H1 (cell line): ENCODE measurements around the gene ARHGEF10L. TPM values are rescaled to one million over a fixed set of nuclear protein-coding genes. Genes with fewer than 3 reads are reported as not detected.
A peak's percentile ranks its signal among the peaks of the same experiment; 100 is the strongest.

ENCODE experiments used
- CTCF ChIA-PET: fragments of 300-600 bp; sonication (Branson Sonifier 250); formaldehyde crosslinking; loops from one replicate; lab custom pipeline; 2021; ENCODE audit not compliant: partially characterized antibody; lab: Charles Lee
- POLR2A ChIA-PET: fragments of 300-600 bp; sonication (Branson Sonifier 250); formaldehyde crosslinking; loops from one replicate; lab custom pipeline; 2021; ENCODE audit warnings: inconsistent platforms; ENCODE audit not compliant: partially characterized antibody; lab: Charles Lee
- DNase-seq, 2 experiments: peaks; one replicate each; pipeline versions ENCODE4 v3.0.0 to v3.0.0-alpha.2; 2010 to 2022; ENCODE audit warnings: low spot score in 2 of 2, low read depth in 1 of 2, mixed read lengths in 1 of 2
- FAIRE-seq: peaks from 2 replicates; lab custom pipeline; 2011; peaks lifted over from hg19 to GRCh38; lab: Jason Lieb, UNC
- H2AFZ ChIP-seq: 2 replicates; pipeline ENCODE4 v1.8.1; 2012; ENCODE audit warnings: low read length, inconsistent platforms
- H2AK5ac ChIP-seq: 2 replicates; pipeline ENCODE4 v1.6.1; 2013; ENCODE audit warnings: low read depth, low read length
- H2BK120ac ChIP-seq: replicated peaks from 2 replicates; pipeline ENCODE3; 2013; ENCODE audit warnings: low read depth, low read length, inconsistent platforms
- H2BK12ac ChIP-seq: 2 replicates; pipeline ENCODE4 v1.6.1; 2013; ENCODE audit warnings: low read depth, low read length
- H2BK15ac ChIP-seq: 2 replicates; pipeline ENCODE4 v1.6.1; 2013; ENCODE audit warnings: low read length
- H2BK20ac ChIP-seq: 2 replicates; pipeline ENCODE4 v1.6.1; 2013; ENCODE audit warnings: low read length
- H2BK5ac ChIP-seq: 2 replicates; pipeline ENCODE4 v1.6.1; 2013; ENCODE audit warnings: low read depth, low read length
- H3K14ac ChIP-seq: 2 replicates; pipeline ENCODE4 v1.6.1; 2013; ENCODE audit warnings: inconsistent platforms; ENCODE audit not compliant: insufficient read length
- H3K18ac ChIP-seq: 2 replicates; pipeline ENCODE4 v1.6.1; 2013; ENCODE audit warnings: low read length; ENCODE audit errors: extremely low read depth
- H3K23ac ChIP-seq: 2 replicates; pipeline ENCODE4 v1.6.1; 2013; ENCODE audit warnings: inconsistent platforms; ENCODE audit not compliant: insufficient read length
- H3K23me2 ChIP-seq: 2 replicates; pipeline ENCODE4 v1.6.1; 2013; ENCODE audit warnings: low read depth, low read length
- H3K27ac ChIP-seq: 2 replicates; pipeline ENCODE4 v1.6.1; 2011; ENCODE audit warnings: low read depth, low read length, inconsistent platforms
- H3K27me3 ChIP-seq, 4 experiments: replicated peaks in 1 of 4; 1 replicate in 1 of 4; 2 replicates in 3 of 4; pipeline versions ENCODE4 v1.6.1 to v1.8.1; 2011 to 2013; ENCODE audit warnings: low read length in 3 of 4, mild to moderate bottlenecking in 3 of 4, inconsistent platforms in 2 of 4, mixed read lengths in 2 of 4, moderate library complexity in 1 of 4; ENCODE audit not compliant: control insufficient read depth in 3 of 4, insufficient read depth in 3 of 4; ENCODE audit errors: extremely low read depth in 1 of 4
- H3K36me3 ChIP-seq, 4 experiments: 2 replicates each; pipeline versions ENCODE4 v1.6.1 to v1.8.1; 2011 to 2013; ENCODE audit warnings: mild to moderate bottlenecking in 4 of 4, low read length in 3 of 4, moderate library complexity in 2 of 4, control low read depth in 1 of 4, inconsistent platforms in 1 of 4; ENCODE audit not compliant: insufficient read depth in 4 of 4, control insufficient read depth in 2 of 4
- H3K4ac ChIP-seq: replicated peaks from 2 replicates; pipeline ENCODE3; 2013; ENCODE audit warnings: low read length, low read depth, mixed read lengths, inconsistent platforms; ENCODE audit not compliant: insufficient read length
- H3K4me1 ChIP-seq, 4 experiments: replicated peaks in 1 of 4; 1 replicate in 1 of 4; 2 replicates in 3 of 4; pipeline versions ENCODE4 v1.6.1 to v1.8.1; 2011 to 2013; ENCODE audit warnings: low read length in 3 of 4, inconsistent platforms in 2 of 4, mixed read lengths in 1 of 4; ENCODE audit not compliant: insufficient read depth in 4 of 4, control insufficient read depth in 3 of 4
- H3K4me2 ChIP-seq, 2 experiments: 2 replicates each; pipeline versions ENCODE4 v1.6.1 to v1.8.1; 2011 to 2013; ENCODE audit warnings: low read depth in 2 of 2, low read length in 2 of 2, control low read depth in 1 of 2, inconsistent platforms in 1 of 2, mild to moderate bottlenecking in 1 of 2; ENCODE audit not compliant: insufficient read depth in 1 of 2
- H3K4me3 ChIP-seq, 4 experiments: fragments of 200-600, 300-600 bp in 1 of 4; sonication (generic), shearing (Covaris generic), sonication (Bioruptor Twin) in 1 of 4; 2 replicates each; pipeline versions ENCODE4 v1.5.1 to v1.8.1; 2011 to 2016; ENCODE audit warnings: low read length in 4 of 4, low read depth in 3 of 4, control low read depth in 2 of 4, inconsistent platforms in 2 of 4, mild to moderate bottlenecking in 2 of 4, mixed read lengths in 1 of 4, moderate library complexity in 1 of 4; ENCODE audit not compliant: insufficient read depth in 2 of 4; ENCODE audit errors: extremely low read depth in 1 of 4
- H3K56ac ChIP-seq: replicated peaks from 2 replicates; pipeline ENCODE3; 2013; ENCODE audit warnings: low read depth, mild to moderate bottlenecking, mixed read lengths, low read length, inconsistent platforms; ENCODE audit not compliant: insufficient read length
- H3K79me1 ChIP-seq: 2 replicates; pipeline ENCODE4 v1.6.1; 2013; ENCODE audit warnings: low read depth, low read length, control low read depth
- H3K79me2 ChIP-seq, 2 experiments: 2 replicates each; pipeline versions ENCODE4 v1.6.1 to v1.8.1; 2012 to 2013; ENCODE audit warnings: low read length in 2 of 2, mild to moderate bottlenecking in 2 of 2, inconsistent platforms in 1 of 2; ENCODE audit not compliant: insufficient read depth in 2 of 2, control insufficient read depth in 1 of 2
- H3K9ac ChIP-seq, 4 experiments: replicated peaks in 1 of 4; 1 replicate in 1 of 4; 2 replicates in 3 of 4; pipeline versions ENCODE4 v1.6.1 to v1.8.1; 2011 to 2013; ENCODE audit warnings: low read depth in 3 of 4, low read length in 3 of 4, control low read depth in 2 of 4, mild to moderate bottlenecking in 2 of 4, moderate library complexity in 2 of 4, inconsistent platforms in 1 of 4; ENCODE audit errors: extremely low read depth in 1 of 4
- H3K9me3 ChIP-seq, 2 experiments: 2 replicates each; pipeline versions ENCODE4 v1.6.1 to v1.8.1; 2012 to 2013; ENCODE audit warnings: mild to moderate bottlenecking in 2 of 2, moderate library complexity in 2 of 2, control low read depth in 1 of 2, inconsistent platforms in 1 of 2, low read depth in 1 of 2, low read length in 1 of 2, mixed read lengths in 1 of 2; ENCODE audit not compliant: insufficient read depth in 2 of 2
- H4K20me1 ChIP-seq, 2 experiments: replicated peaks in 1 of 2; 2 replicates each; pipeline versions ENCODE3 to v1.8.1; 2011 to 2013; ENCODE audit warnings: inconsistent platforms in 2 of 2, low read length in 2 of 2, mild to moderate bottlenecking in 1 of 2; ENCODE audit not compliant: insufficient read depth in 2 of 2, control insufficient read depth in 1 of 2
- H4K5ac ChIP-seq: 2 replicates; pipeline ENCODE4 v1.6.1; 2013; ENCODE audit warnings: low read length, low read depth, mixed read lengths, inconsistent platforms; ENCODE audit not compliant: insufficient read length
- H4K8ac ChIP-seq: 2 replicates; pipeline ENCODE4 v1.8.0; 2013; ENCODE audit warnings: mild to moderate bottlenecking, moderate library complexity, low read length, inconsistent platforms; ENCODE audit not compliant: insufficient read depth; ENCODE audit errors: extremely low read depth
- H4K91ac ChIP-seq: replicated peaks from 2 replicates; pipeline ENCODE3; 2013; ENCODE audit warnings: low read length, mixed read lengths, inconsistent platforms; ENCODE audit not compliant: insufficient read length
- EP300 ChIP-seq, 2 experiments: IDR thresholded peaks; 1 replicate in 1 of 2; 2 replicates in 1 of 2; pipeline ENCODE4 v1.6.1; 2011 to 2012; ENCODE audit warnings: low read depth in 2 of 2, low read length in 2 of 2, mild to moderate bottlenecking in 2 of 2, borderline replicate concordance in 1 of 2, inconsistent platforms in 1 of 2, moderate library complexity in 1 of 2
- MAFK ChIP-seq: IDR thresholded peaks from 2 replicates; pipeline ENCODE4 v1.6.1; 2012; ENCODE audit warnings: low read depth, mild to moderate bottlenecking, improper control_type of control experiment, low read length
- TBP ChIP-seq: IDR thresholded peaks from 2 replicates; pipeline ENCODE4 v1.6.1; 2011; ENCODE audit warnings: low read depth, low read length, improper control_type of control experiment
- WGBS, 2 experiments: shearing (Covaris generic) in 1 of 2; methylation state at CpG; one replicate each; pipeline versions ENCODE4 v1.1.6 to v1.1.7; 2013 to 2015; ENCODE audit warnings: low lambda C conversion rate in 2 of 2, mixed read lengths in 2 of 2, inconsistent platforms in 1 of 2, low coverage in 1 of 2, missing lambda C conversion rate in 1 of 2; ENCODE audit not compliant: insufficient replicate concordance in 2 of 2, insufficient coverage in 1 of 2, insufficient read length in 1 of 2; ENCODE audit errors: extremely low coverage in 1 of 2, missing lambda C conversion rate in 1 of 2; 5-methylcytosine and 5-hydroxymethylcytosine counted together
- polyA plus RNA-seq, 7 experiments: library from polyadenylated mRNA; depleted of rRNA in 3 of 7; stranded (reverse) in 5 of 7; unstranded in 2 of 7; fragments of >200 nt in 5 of 7; fragments of 200-250 nt in 2 of 7; gene quantifications; 1 replicate in 5 of 7; 2 replicates in 1 of 7; 4 replicates in 1 of 7; pipeline versions ENCODE4 v1.2.1 to v1.2.3, GENCODE V29; 2011 to 2013; ENCODE audit warnings: missing spikeins in 2 of 7, mixed read lengths in 2 of 7
- total RNA-seq: library from RNA; stranded (reverse); fragmentation: NEBNext Ultra II Directional; extraction: Animal tissue kit (Norgen Biotek cat#: 25700); gene quantifications from 2 replicates; pipeline ENCODE4 v1.2.1, GENCODE V29; 2021

Gene ARHGEF10L
- total and polyA plus RNA-seq, 2 of the 8 experiments (the other 6 are each of a cell fraction or from before 2014, with no cell fraction given) = 33.6 to 39.6 TPM

GRCh38 chr1:17579951-17580939, 40.7 kb downstream of the ARHGEF10L start:
- H2BK12ac ChIP-seq = peak overlapping the region; percentile 40; the same call in 1 of the 2 replicates
- H3K4me2 ChIP-seq = no peak overlapping the region
- H3K79me1 ChIP-seq = peaks cover 21% of the 10 kb centered on the region
- 93% methylated on average over 16 of the region's 16 CpGs; no CpG with 5 or more reads in 1 of the 2 experiments for WGBS, 2 experiments
- H2BK20ac ChIP-seq = peak overlapping the region; percentile 72; the same call in 1 of the 2 replicates
- no peak overlapping the region for H3K56ac ChIP-seq
- ChIA-PET CTCF (interaction anchor here (0.6 to 86.2 kb wide), 4 partner anchors 23 to 144 kb away, joined by 4 to 1640 read pairs (median 309); no protein-coding TSS in a partner anchor), POLR2A (interaction anchor here (1.4 kb wide), 1 partner anchor 13 kb away, joined by 3 read pairs; no protein-coding TSS in a partner anchor)
- H3K9ac ChIP-seq = no peak overlapping the region
- H3K18ac ChIP-seq = peak overlapping the region; percentile 87
- H3K36me3 ChIP-seq = peaks cover 0 to 4% (median 0%) of the 10 kb centered on the region in 4 experiments; a peak in 1 of 8 replicates
- peaks cover 4 to 35% (median 19%) of the 10 kb centered on the region in 4 experiments for H3K4me1 ChIP-seq
- no peak for TF ChIP-seq EP300 (IDR thresholded peaks at IDR 0.05; ENCODE audit: borderline replicate concordance in 1 of 2, low read depth in 2 of 2, low read length in 2 of 2)
- TF ChIP-seq MAFK = no peak
- TF ChIP-seq TBP = no peak
- no peak overlapping the region for H3K4me3 ChIP-seq
- H3K14ac ChIP-seq = no peak overlapping the region
- H2AK5ac ChIP-seq = 0 out of 2 replicates have a peak overlapping the region, but pooled peaks have one; percentile 76
- no peak overlapping the region for H2BK120ac ChIP-seq
- no peak overlapping the region for H4K5ac ChIP-seq
- no peak overlapping the region; the same call in 1 of the 2 replicates for H4K8ac ChIP-seq
- no peak for FAIRE-seq
- H3K27ac ChIP-seq = 0 out of 2 replicates have a peak overlapping the region, but pooled peaks have one; percentile 1
- peaks cover 5% of the 10 kb centered on the region in 2 experiments for H4K20me1 ChIP-seq
- H2BK15ac ChIP-seq = 0 out of 2 replicates have a peak overlapping the region, but pooled peaks have one; percentile 61
- no peak for DNase-seq
- H3K23me2 ChIP-seq = no peaks in the 10 kb centered on the region
- H2BK5ac ChIP-seq = peak overlapping the region; percentile 83
- no peak overlapping the region for H2AFZ ChIP-seq
- H4K91ac ChIP-seq = peak overlapping the region; percentile 19
- H3K4ac ChIP-seq = peak overlapping the region; percentile 15
- H3K79me2 ChIP-seq = peaks cover 0 to 47% of the 10 kb centered on the region in 2 experiments; a peak in 3 of 4 replicates
- no peak overlapping the region for H3K23ac ChIP-seq
- no peaks in the 10 kb centered on the region for H3K9me3 ChIP-seq
- H3K27me3 ChIP-seq = no peaks in the 10 kb centered on the region
